Measurements from ENCODE around the gene EIF3I.

Gene EIF3I

GRCh38 chr1:32266921-32267591 is 44.8 kb downstream of the EIF3I start:
- DNase-seq, result no peak

- DNase-seq, result no peak
Observed at GRCh38 chr1:32269744-32270143, 47.5 kb downstream of the EIF3I start.

GRCh38 chr1:32272557-32273390 is 50.6 kb downstream of the EIF3I start:
- no peak for DNase-seq

GRCh38 chr1:32273391-32274208 is 51.4 kb downstream of the EIF3I start:
- no peak for DNase-seq

GRCh38 chr1:32274646-32275340 is 52.6 kb downstream of the EIF3I start:
- DNase-seq, result no peak

GRCh38 chr1:32275424-32275823 is 53.2 kb downstream of the EIF3I start:
- DNase-seq, result peak; percentile 15

GRCh38 chr1:32276032-32276782 is 54.0 kb downstream of the EIF3I start:
- no peak for DNase-seq
